ENCODE measurements around the gene VIP.
A peak's percentile ranks its signal among the peaks of the same experiment; 100 is the strongest.
"Not testable (repeated sequence)": the region's sequence is repeated elsewhere in the genome, so short reads cannot be mapped to it uniquely, and the experiment has no call there.

The VIP gene

GRCh38 chr6:152750694-152751093, at the start of gene VIP:
VIP (plus strand) TSS chr6:152750797; CDS start chr6:152752178, 1,381 bp downstream.
- DNase-seq, result no peak
- intact Hi-C loops (cut with DNase I), result no loop called here

GRCh38 chr6:152701081-152701862, 49.3 kb upstream of the VIP start:
- intact Hi-C loops (cut with DNase I), result no loop called here
- no peak for DNase-seq

GRCh38 chr6:152701863-152702401, 48.7 kb upstream of the VIP start:
- DNase-seq, result no peak
- intact Hi-C loops (cut with DNase I), result no loop called here

- DNase-seq; intact Hi-C loops (cut with DNase I): not testable (repeated sequence)
Observed at GRCh38 chr6:152703750-152704149, 46.8 kb upstream of the VIP start.

DNA sequence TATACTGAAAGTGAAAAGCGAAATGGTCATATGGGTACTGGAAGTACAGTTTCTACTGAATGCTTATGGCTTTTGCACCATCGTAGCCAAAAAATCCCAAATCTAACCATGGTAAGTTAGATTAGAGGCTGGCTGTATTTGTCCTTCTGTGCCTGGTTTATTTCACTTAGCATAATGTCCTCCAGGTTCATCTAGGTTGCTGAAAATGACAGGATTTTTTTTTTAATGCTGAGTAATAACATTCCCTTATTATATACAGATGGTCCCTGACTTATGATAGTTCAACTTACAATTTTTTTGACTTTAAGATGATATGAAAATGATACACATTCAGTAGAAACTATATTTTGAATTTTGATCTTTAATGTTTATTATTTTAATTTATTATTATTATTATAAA, 45.3 kb upstream of the VIP start:
- no peak for DNase-seq
- intact Hi-C loops (cut with DNase I), result no loop called here

- DNase-seq, result no peak
- intact Hi-C loops (cut with DNase I), result no loop called here
Observed at GRCh38 chr6:152716322-152716721, 34.3 kb upstream of the VIP start.

GRCh38 chr6:152720974-152721373, 29.6 kb upstream of the VIP start:
- intact Hi-C loops (cut with DNase I), result no loop called here
- DNase-seq, result no peak

- intact Hi-C loops (cut with DNase I), result no loop called here
- no peak for DNase-seq
Observed at GRCh38 chr6:152721956-152722355, 28.6 kb upstream of the VIP start.

GRCh38 chr6:152723398-152723797, 27.2 kb upstream of the VIP start:
- intact Hi-C loops (cut with DNase I), result no loop called here
- no peak for DNase-seq

- no peak for DNase-seq
- intact Hi-C loops (cut with DNase I), result no loop called here
Observed at GRCh38 chr6:152726313-152726712, 24.3 kb upstream of the VIP start.

DNA sequence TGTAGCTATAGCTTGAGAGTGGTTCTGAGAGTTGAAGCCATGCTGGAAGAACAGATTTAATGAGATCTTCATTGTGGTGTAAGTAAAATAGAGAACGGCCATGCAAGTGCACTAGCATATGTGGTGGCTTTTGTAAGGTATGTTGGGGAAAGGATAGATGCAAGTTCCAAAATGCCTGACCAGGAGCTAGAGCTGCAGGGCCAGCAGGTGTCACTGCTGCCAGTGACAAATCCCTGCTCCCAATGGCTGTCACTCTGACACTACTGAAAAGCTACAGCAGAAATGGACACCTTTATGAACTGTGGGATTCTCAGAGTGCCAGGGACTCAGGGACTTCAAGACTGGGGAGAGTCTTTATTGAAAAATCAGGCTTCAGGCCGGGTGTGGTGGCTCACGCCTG, 23.1 kb upstream of the VIP start:
- no peak for DNase-seq
- intact Hi-C loops (cut with DNase I), result no loop called here

DNA sequence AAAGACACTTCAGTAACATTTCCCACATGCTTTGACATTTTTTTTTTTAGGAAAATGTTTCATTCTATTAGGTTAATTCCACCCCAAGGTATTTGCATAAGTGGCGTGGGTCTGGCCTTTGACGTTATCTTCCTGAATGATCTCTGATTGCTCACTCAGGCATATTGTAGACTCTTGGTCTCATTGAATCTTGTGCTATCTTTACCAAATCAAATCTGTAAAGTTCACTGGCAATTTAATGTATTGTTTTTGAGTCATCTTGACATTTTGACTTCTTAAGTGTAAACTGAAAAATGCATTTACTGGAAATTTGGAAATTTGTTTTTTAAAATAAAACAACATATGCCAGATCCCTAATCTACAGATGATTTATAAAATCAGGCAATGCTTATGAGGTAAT, 16.0 kb upstream of the VIP start:
- intact Hi-C loops (cut with DNase I), result no loop called here
- peak in 1 of 42 donors; percentile 15 for DNase-seq

DNA sequence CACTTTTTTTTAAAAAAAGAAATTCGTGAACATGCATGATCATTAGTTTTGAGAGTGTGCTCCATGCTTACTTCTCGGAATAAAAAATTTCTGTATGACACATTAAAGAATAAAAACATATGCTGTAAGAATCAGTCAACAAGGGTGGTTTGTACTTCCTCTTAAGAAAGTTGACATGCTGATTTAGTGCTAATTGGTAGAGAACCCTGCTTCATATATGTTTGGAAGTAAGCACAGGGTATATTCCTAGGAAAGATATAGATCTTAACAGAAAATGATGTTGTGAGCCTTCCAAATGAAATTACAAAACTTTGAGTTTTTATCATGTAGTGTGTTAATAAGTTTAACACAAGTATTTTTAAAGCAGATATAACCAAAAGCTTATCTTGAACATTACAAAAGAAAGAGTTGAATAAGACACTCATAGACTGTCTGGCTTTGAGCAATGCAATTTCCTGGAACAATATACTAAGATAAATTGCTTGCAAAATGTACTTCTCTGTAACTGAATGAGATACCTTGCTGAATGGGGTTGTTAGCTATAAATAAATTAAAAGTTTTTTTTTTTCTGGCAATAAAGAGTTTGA, 13.8 kb upstream of the VIP start:
- DNase-seq, result no peak
- intact Hi-C loops (cut with DNase I), result no loop called here

DNA sequence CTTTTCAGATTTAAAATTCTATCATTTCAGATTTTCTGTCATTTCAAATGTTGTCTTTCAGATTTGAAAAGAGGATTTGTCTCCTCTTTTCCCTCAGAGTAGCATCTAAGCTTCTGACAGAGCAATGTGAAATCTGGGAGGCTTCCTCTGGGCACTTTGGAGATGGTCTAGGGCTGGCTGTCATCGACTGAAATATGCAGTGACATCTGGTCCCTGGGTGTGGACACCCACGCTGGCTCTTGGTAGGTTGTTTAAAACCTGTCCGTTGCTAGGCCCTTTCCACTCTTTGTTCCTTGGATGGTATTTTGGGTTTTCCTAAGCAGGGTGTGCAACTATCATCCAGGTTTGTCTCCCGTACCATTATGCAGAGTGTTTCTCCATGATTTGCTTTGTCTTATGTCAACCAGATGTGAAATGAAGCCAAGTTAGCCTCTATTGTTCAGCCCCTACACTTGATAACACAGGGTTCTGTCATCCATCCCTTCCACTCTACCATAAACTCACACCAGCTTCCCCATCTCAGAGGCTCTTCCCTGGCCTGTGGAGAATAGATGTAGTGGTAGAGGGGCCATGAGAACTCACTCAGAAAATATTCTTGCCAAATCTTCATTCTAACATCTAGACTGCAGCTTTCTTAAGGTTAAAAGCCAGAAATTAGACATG, 5.0 kb upstream of the VIP start:
- no peak for DNase-seq
- intact Hi-C loops (cut with DNase I), result no loop called here

DNA sequence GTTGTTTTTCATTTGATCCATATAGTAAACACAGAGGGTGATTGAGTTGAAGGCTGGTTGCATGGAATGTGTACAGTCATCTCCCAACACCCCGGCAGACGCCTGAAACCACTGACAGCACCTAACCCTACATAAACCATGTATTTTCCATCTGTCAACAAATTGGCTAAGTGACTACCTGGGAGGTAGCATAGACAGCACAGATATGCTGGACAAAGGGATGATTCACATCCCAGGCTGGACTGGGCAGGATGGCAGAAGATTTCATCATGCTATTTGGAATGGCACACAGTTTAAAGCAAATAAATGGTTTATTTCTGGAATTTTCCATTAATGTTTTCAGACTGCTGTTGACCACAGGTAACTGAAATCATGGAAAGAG, 4.4 kb upstream of the VIP start:
- intact Hi-C loops (cut with DNase I), result no loop called here
- no peak for DNase-seq

DNA sequence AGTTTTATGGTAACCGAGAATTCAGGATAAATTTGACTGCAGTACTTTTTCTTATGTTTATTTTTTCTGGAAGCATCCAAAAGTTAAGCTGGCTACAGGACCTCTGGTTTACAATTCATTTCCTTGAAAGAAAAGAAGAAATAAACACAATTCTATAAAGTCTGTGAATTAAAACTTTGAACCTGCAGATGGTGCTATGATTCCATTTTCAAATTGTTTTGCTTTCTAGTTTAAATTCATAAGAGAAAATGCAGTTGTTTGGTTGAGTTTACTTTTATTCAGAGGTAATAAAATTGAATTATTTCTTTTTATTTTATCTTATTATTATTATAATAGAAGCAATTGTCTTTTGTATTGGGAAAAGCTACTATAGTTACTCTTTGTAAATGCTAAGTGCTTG, 1.8 kb upstream of the VIP start:
- intact Hi-C loops (cut with DNase I), result no loop called here
- no peak for DNase-seq

DNA sequence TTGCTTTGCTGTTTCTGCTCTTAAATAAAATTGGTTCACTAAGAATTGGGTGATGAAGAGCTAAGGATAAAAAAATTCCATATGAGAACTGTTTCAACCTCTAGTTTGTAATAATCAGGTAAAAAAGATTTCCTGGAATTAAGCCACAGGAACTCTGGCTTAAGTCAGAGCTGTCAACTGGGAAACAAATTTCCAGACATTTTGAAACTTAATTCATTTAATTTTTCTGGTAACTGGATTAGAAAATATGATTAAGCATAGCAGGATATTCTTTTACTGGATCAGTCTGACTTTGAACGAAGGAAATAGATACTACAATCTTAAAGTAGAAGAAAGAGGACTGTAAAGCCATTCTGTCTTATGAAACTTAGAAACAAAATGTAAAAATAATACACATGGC, 1.3 kb upstream of the VIP start:
- no peak for DNase-seq
- intact Hi-C loops (cut with DNase I), result no loop called here

DNA sequence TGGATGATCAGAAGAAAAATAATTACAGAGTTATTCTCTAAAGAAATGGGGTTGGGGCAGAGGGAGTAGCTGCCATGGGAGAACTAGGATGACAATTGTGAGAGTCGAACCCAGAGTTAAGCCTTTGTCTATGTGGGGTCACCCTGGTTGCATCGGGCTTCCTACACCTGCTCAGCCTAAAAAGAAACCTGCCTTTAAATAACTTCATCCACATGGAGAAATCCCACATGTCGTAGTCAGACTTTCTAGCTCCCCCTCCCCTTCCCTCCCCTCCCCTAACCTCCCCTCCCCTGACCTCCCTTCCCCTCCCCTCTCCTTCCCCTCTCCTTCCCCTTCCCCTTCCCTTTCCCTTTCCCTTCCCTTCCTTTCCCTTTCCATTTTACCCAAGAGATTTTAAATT, 14.7 kb downstream of the VIP start:
- intact Hi-C loops (cut with DNase I), result no loop called here
- DNase-seq, result no peak

DNA sequence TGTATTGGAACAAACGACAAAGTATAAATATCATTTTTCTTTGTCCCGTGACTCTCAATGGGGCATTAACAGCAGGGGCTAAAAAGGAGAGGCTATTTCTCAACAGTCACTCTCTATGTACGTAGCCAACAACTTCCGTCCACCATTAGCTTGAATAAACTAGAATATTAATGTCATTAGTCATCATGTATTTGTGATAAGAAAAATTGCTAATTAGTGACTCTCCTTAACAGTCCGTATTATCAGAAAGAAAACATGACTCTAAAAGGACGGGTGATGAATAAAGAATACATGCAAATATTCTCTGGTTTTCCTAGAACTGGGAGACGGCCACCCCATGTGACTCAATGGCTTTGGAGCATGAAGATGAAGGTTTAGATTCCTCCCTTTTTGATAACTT, 18.6 kb downstream of the VIP start:
- intact Hi-C loops (cut with DNase I), result no loop called here
- no peak for DNase-seq

GRCh38 chr6:152769993-152770392, 19.4 kb downstream of the VIP start:
- no peak for DNase-seq
- intact Hi-C loops (cut with DNase I), result no loop called here

All from head of caudate nucleus (tissue), 42 donors.